GM19467 (cell line): Measurements from ENCODE around the gene WNT8A.

ENCODE experiments used
- ATAC-seq: cut with Tn5 transposase; IDR thresholded peaks from one replicate; pipeline ENCODE4 v1.9.1; 2021; ENCODE audit warnings: mild to moderate bottlenecking, moderate library complexity; ENCODE audit not compliant: unreplicated experiment

Gene WNT8A

GRCh38 chr5:138082033-138082432, 1.8 kb upstream of the WNT8A start:
- ATAC-seq = no peak

- ATAC-seq = no peak
Observed at GRCh38 chr5:138091685-138092084, 7.9 kb downstream of the WNT8A start.

- no peak for ATAC-seq
Observed at GRCh38 chr5:138092301-138092700, 8.5 kb downstream of the WNT8A start.

- no peak for ATAC-seq
Observed at GRCh38 chr5:138093036-138093435, 9.2 kb downstream of the WNT8A start.

GRCh38 chr5:138095100-138095907, 11.5 kb downstream of the WNT8A start:
- no peak for ATAC-seq

- no peak for ATAC-seq
Observed at GRCh38 chr5:138096363-138096762, 12.5 kb downstream of the WNT8A start.

GRCh38 chr5:138096997-138097828, 13.4 kb downstream of the WNT8A start:
- no peak for ATAC-seq

- ATAC-seq = no peak
Observed at GRCh38 chr5:138102454-138103318, 18.9 kb downstream of the WNT8A start.

- no peak for ATAC-seq
Observed at GRCh38 chr5:138103319-138103637, 19.4 kb downstream of the WNT8A start.

- ATAC-seq = no peak
Observed at GRCh38 chr5:138105709-138106108, 21.9 kb downstream of the WNT8A start.

GRCh38 chr5:138107213-138107612, 23.4 kb downstream of the WNT8A start:
- ATAC-seq = no peak

- no peak for ATAC-seq
Observed at GRCh38 chr5:138109463-138110265, 25.8 kb downstream of the WNT8A start.

- ATAC-seq = no peak
Observed at GRCh38 chr5:138110266-138110963, 26.6 kb downstream of the WNT8A start.

GRCh38 chr5:138111181-138111580, 27.3 kb downstream of the WNT8A start:
- no peak for ATAC-seq

GRCh38 chr5:138111937-138112336, 28.1 kb downstream of the WNT8A start:
- no peak for ATAC-seq

GRCh38 chr5:138115254-138115653, 31.4 kb downstream of the WNT8A start:
- no peak for ATAC-seq

GRCh38 chr5:138128334-138128733, 44.5 kb downstream of the WNT8A start:
- no peak for ATAC-seq

GRCh38 chr5:138129347-138129746, 45.5 kb downstream of the WNT8A start:
- ATAC-seq = no peak

GRCh38 chr5:138132543-138132942, 48.7 kb downstream of the WNT8A start:
- ATAC-seq = no peak
